Sigmoid colon (tissue), 4 donors: ENCODE results near the gene FBH1.

Experiments
- EP300 ChIP-seq, 4 donors: sonication (generic); formaldehyde crosslinking; IDR thresholded peaks; one replicate each; pipeline ENCODE4 v1.6.1; 2017; ENCODE audit warnings: antibody characterized with exemption in 4 of 4
- POLR2A ChIP-seq, 2 donors: fragments of 450-650 bp; IDR thresholded peaks; one replicate each; pipeline ENCODE4 v1.6.1; 2016; ENCODE audit warnings: antibody characterized with exemption in 2 of 2, mild to moderate bottlenecking in 2 of 2, moderate library complexity in 2 of 2
- TF ChIP-seq, protein P1 (sequence below), 4 experiments: fragments of 450-650 bp in 3 of 4; fragments of 200-600 bp in 1 of 4; IDR thresholded peaks; one replicate each; pipeline ENCODE4 v1.5.1; 2016 to 2019; ENCODE audit warnings: antibody characterized with exemption in 4 of 4, mild to moderate bottlenecking in 3 of 4, moderate library complexity in 2 of 4

DNA sequence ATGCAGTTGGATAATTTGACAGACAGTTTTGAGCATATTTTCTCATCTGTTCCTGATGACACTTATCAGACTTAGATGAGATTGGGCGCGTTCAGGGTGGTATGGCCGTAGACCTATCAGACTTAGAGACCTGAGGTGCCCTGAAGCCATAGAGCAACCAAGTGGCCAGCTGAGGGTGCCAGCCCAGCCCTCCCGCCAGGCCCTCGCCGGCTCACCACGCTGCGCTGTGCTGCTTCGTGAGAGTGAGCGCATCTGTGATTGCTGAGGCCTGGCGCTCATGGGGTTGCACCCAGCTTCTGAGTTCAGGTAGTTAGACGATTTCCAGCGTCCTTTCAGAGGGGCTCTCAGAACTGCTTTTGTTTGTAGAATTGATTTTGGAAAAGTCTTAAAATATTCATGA, 10.2 kb downstream of the FBH1 start:
- TF ChIP-seq, protein P1, sequence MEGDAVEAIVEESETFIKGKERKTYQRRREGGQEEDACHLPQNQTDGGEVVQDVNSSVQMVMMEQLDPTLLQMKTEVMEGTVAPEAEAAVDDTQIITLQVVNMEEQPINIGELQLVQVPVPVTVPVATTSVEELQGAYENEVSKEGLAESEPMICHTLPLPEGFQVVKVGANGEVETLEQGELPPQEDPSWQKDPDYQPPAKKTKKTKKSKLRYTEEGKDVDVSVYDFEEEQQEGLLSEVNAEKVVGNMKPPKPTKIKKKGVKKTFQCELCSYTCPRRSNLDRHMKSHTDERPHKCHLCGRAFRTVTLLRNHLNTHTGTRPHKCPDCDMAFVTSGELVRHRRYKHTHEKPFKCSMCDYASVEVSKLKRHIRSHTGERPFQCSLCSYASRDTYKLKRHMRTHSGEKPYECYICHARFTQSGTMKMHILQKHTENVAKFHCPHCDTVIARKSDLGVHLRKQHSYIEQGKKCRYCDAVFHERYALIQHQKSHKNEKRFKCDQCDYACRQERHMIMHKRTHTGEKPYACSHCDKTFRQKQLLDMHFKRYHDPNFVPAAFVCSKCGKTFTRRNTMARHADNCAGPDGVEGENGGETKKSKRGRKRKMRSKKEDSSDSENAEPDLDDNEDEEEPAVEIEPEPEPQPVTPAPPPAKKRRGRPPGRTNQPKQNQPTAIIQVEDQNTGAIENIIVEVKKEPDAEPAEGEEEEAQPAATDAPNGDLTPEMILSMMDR (IDR thresholded peaks at IDR 0.05): no peak
- TF ChIP-seq POLR2A (IDR thresholded peaks at IDR 0.05): no peak
- no peak for TF ChIP-seq EP300 (IDR thresholded peaks at IDR 0.05)
